SK-N-SH treated with all-trans-retinoic acid at 6 μM for 48 hours (cell line): ENCODE data around the gene IGF1R.

Experiments
- PATZ1 ChIP-seq: fragments of 250-450 bp; sonication (Bioruptor Pico); IDR thresholded peaks from 2 replicates; pipeline ENCODE4 v1.8.0; 2020; ENCODE audit warnings: mild to moderate bottlenecking, moderate library complexity, borderline replicate concordance
- POU6F1 ChIP-seq: fragments of 250-450 bp; sonication (Bioruptor Pico); IDR thresholded peaks from 2 replicates; pipeline ENCODE4 v1.8.0; 2021; ENCODE audit warnings: low read depth, mild to moderate bottlenecking, moderate library complexity, borderline replicate concordance

- TF ChIP-seq PATZ1 (CRISPR knock-in tag), result no peak
- no peak for TF ChIP-seq POU6F1 (CRISPR knock-in tag)
Measured at GRCh38 chr15:98651581-98652220, 3.4 kb downstream of the IGF1R start.
